HepG2 (cell line): ENCODE data around the gene ABHD1.

Experiments
- CAMTA2 ChIP-seq: sonication (generic); formaldehyde crosslinking; IDR thresholded peaks from 2 replicates; pipeline ENCODE4 v1.4.0; 2020; ENCODE audit warnings: mild to moderate bottlenecking, missing genetic modification reagents, borderline replicate concordance
- CREM ChIP-seq, 2 experiments: sonication (generic) in 1 of 2; formaldehyde crosslinking in 1 of 2; IDR thresholded peaks; 2 replicates each; pipeline versions ENCODE4 v1.4.0 to v1.6.1; 2016 to 2020; ENCODE audit warnings: antibody characterized with exemption in 1 of 2, mild to moderate bottlenecking in 1 of 2, missing genetic modification reagents in 1 of 2
- CTCF ChIP-seq: sonication (generic); formaldehyde crosslinking; IDR thresholded peaks from 2 replicates; pipeline ENCODE4 v1.5.0; 2020; ENCODE audit warnings: mild to moderate bottlenecking, missing genetic modification reagents, moderate library complexity
- EP300 ChIP-seq, 3 experiments: sonication (generic) in 1 of 3; formaldehyde crosslinking in 1 of 3; IDR thresholded peaks; 2 replicates each; pipeline versions ENCODE4 v1.5.1 to v1.6.1; 2011 to 2020; ENCODE audit warnings: low read depth in 2 of 3, low read length in 2 of 3, borderline replicate concordance in 1 of 3, improper control_type of control experiment in 1 of 3, mild to moderate bottlenecking in 1 of 3, missing genetic modification reagents in 1 of 3, moderate library complexity in 1 of 3
- FOXJ3 ChIP-seq: sonication (generic); formaldehyde crosslinking; IDR thresholded peaks from 2 replicates; pipeline ENCODE4 v1.4.0; 2020; ENCODE audit warnings: missing genetic modification reagents, mild to moderate bottlenecking, borderline replicate concordance
- MAX ChIP-seq: IDR thresholded peaks from 2 replicates; pipeline ENCODE4 v1.6.1; 2012; ENCODE audit warnings: inconsistent platforms
- MLLT10 ChIP-seq: sonication (generic); formaldehyde crosslinking; IDR thresholded peaks from 2 replicates; pipeline ENCODE4 v1.4.0; 2020; ENCODE audit warnings: missing genetic modification reagents
- NFE2L1 ChIP-seq: sonication (generic); formaldehyde crosslinking; IDR thresholded peaks from 2 replicates; pipeline ENCODE4 v1.4.0; 2020; ENCODE audit warnings: missing genetic modification reagents, mild to moderate bottlenecking, borderline replicate concordance
- NRL ChIP-seq: sonication (generic); formaldehyde crosslinking; IDR thresholded peaks from 2 replicates; pipeline ENCODE4 v1.5.0; 2020; ENCODE audit warnings: missing genetic modification reagents, mild to moderate bottlenecking, moderate library complexity, borderline replicate concordance
- PHF20 ChIP-seq: sonication (generic); formaldehyde crosslinking; IDR thresholded peaks from 2 replicates; pipeline ENCODE4 v1.5.0; 2020; ENCODE audit warnings: mild to moderate bottlenecking, missing genetic modification reagents
- ZNF460 ChIP-seq: sonication (generic); formaldehyde crosslinking; IDR thresholded peaks from 2 replicates; pipeline ENCODE4 v1.5.1; 2020; ENCODE audit warnings: missing genetic modification reagents, mild to moderate bottlenecking, borderline replicate concordance
- ZNF512 ChIP-seq: sonication (generic); formaldehyde crosslinking; IDR thresholded peaks from 2 replicates; pipeline ENCODE4 v1.4.0; 2020; ENCODE audit warnings: mild to moderate bottlenecking, missing genetic modification reagents
- TF ChIP-seq, protein P1 (sequence below): IDR thresholded peaks from 2 replicates; pipeline ENCODE4 v1.6.1; 2016; ENCODE audit warnings: control low read depth

DNA sequence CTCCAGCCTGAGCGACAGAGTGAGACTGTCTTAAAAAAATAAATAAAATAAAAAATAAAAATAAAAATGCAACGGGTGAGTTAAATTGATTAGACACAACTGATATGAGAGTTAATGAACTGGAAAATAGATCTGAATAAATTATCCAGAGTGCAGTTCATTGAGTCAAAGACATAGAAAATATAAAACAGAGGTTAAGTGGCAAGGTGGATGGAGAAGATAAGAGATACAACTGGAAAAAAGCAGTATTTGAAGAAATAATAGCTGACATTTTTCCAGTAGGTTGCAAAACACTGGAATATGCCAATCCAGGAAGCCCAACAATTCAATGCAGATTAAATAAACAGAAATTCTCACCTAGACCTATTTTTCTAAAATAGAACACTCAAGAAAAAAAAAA lies 15.4 kb upstream of the ABHD1 start:
- TF ChIP-seq EP300 (IDR thresholded peaks at IDR 0.05; ENCODE audit: low read depth in 2 of 2, low read length in 2 of 2) (no peak), EP300 (CRISPR knock-in tag; IDR thresholded peaks at IDR 0.05; ENCODE audit: borderline replicate concordance) (no peak), MAX (no peak), CREM (IDR thresholded peaks at IDR 0.05) (no peak), CREM (CRISPR knock-in tag; IDR thresholded peaks at IDR 0.05) (no peak), FOXJ3 (CRISPR knock-in tag) (no peak), CTCF (CRISPR knock-in tag) (no peak), ZNF512 (CRISPR knock-in tag) (no peak), NRL (no peak), PHF20 (CRISPR knock-in tag) (no peak), ZNF460 (CRISPR knock-in tag) (no peak), NFE2L1 (CRISPR knock-in tag) (no peak), CAMTA2 (CRISPR knock-in tag) (no peak), MLLT10 (no peak)
- TF ChIP-seq, protein P1, sequence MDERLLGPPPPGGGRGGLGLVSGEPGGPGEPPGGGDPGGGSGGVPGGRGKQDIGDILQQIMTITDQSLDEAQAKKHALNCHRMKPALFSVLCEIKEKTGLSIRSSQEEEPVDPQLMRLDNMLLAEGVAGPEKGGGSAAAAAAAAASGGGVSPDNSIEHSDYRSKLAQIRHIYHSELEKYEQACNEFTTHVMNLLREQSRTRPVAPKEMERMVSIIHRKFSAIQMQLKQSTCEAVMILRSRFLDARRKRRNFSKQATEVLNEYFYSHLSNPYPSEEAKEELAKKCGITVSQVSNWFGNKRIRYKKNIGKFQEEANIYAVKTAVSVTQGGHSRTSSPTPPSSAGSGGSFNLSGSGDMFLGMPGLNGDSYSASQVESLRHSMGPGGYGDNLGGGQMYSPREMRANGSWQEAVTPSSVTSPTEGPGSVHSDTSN (CRISPR knock-in tag) = no peak
